K562 (cell line): Measurements from ENCODE around the gene BTRC. TPM values are rescaled to one million over a fixed set of nuclear protein-coding genes. Genes with fewer than 3 reads are reported as not detected.

ENCODE experiments used
- ATAC-seq: fragments of 200-7000 bp; cut with Tn5 transposase; 3 replicates; pipeline ENCODE4 v1.9.1; 2020; ENCODE audit warnings: moderate library complexity
- BruUV-seq: library from RNA; stranded (reverse); fragments of 400-500 nt; replicated peaks from 2 replicates; lab custom pipeline; 2021; lab: Mats Ljungman, UMichigan
- CTCF ChIA-PET: fragments of 300-600 bp; formaldehyde crosslinking; extraction: SDS; loops from one replicate; lab custom pipeline; 2021; ENCODE audit warnings: low intra/inter-chr PET ratio; lab: Yijun Ruan, JAX
- POLR2A ChIA-PET: fragments of 300-600, 350-650 bp; sonication (Branson Sonifier 250); formaldehyde crosslinking; extraction: SDS; loops from one replicate; lab custom pipeline; 2021; ENCODE audit warnings: antibody characterized with exemption, inconsistent platforms; lab: Yijun Ruan, JAX
- DNase-seq, 4 experiments: peaks; one replicate each; pipeline versions ENCODE4 v3.0.0 to v3.0.0-alpha.2; 2011 to 2018; ENCODE audit warnings: low spot score in 3 of 4, mixed read lengths in 3 of 4; ENCODE audit errors: extremely low read depth in 1 of 4
- FAIRE-seq: peaks from 2 replicates; lab custom pipeline; 2011; peaks lifted over from hg19 to GRCh38; lab: Jason Lieb, UNC
- H2AFZ ChIP-seq: 2 replicates; pipeline ENCODE4 v1.6.0; 2011; ENCODE audit warnings: low read depth, low read length, control low read depth, inconsistent platforms
- H3K27ac ChIP-seq: fragments of 200-600 bp; 3 replicates; pipeline ENCODE4 v1.8.0; 2011; ENCODE audit warnings: low read depth, mild to moderate bottlenecking, control low read depth, inconsistent platforms, low read length, moderate library complexity, mixed read lengths; ENCODE audit errors: extremely low read depth
- H3K27me3 ChIP-seq, 2 experiments: fragments of 300-600 bp in 1 of 2; 2 replicates in 1 of 2; 3 replicates in 1 of 2; pipeline versions ENCODE4 v1.6.0 to v1.8.0; 2011; ENCODE audit warnings: inconsistent platforms in 2 of 2, low read length in 2 of 2, mild to moderate bottlenecking in 1 of 2, mixed read lengths in 1 of 2, moderate library complexity in 1 of 2; ENCODE audit not compliant: control insufficient read depth in 2 of 2, insufficient read depth in 2 of 2
- H3K36me3 ChIP-seq: fragments of 300-600 bp; 3 replicates; pipeline ENCODE4 v1.8.0; 2011; ENCODE audit warnings: mild to moderate bottlenecking, low read length, inconsistent platforms; ENCODE audit not compliant: control insufficient read depth, insufficient read depth
- H3K4me1 ChIP-seq, 2 experiments: fragments of 200-600 bp in 1 of 2; replicated peaks in 1 of 2; 2 replicates in 1 of 2; 3 replicates in 1 of 2; pipeline versions ENCODE4 v1.5.1 to v1.8.0; 2011; ENCODE audit warnings: inconsistent platforms in 2 of 2, low read length in 2 of 2, mild to moderate bottlenecking in 1 of 2, mixed read lengths in 1 of 2, moderate library complexity in 1 of 2; ENCODE audit not compliant: control insufficient read depth in 2 of 2, insufficient read depth in 2 of 2
- H3K4me2 ChIP-seq: 2 replicates; pipeline ENCODE4 v1.6.1; 2011; ENCODE audit warnings: low read length, control low read depth, inconsistent platforms, mixed read lengths; ENCODE audit not compliant: insufficient read depth
- H3K4me3 ChIP-seq: fragments of 200-600 bp; sonication (generic), shearing (Covaris generic); 2 replicates; pipeline ENCODE4 v1.5.1; 2016; ENCODE audit warnings: control low read depth, inconsistent platforms
- H3K79me2 ChIP-seq: fragments of 200-600 bp; 3 replicates; pipeline ENCODE4 v1.8.0; 2011; ENCODE audit warnings: low read length, inconsistent platforms; ENCODE audit not compliant: control insufficient read depth, insufficient read depth
- H3K9ac ChIP-seq, 2 experiments: 2 replicates each; pipeline versions ENCODE4 v1.6.0 to v1.6.1; 2011; ENCODE audit warnings: low read depth in 2 of 2, low read length in 2 of 2, control low read depth in 1 of 2, inconsistent platforms in 1 of 2, mild to moderate bottlenecking in 1 of 2, mixed read lengths in 1 of 2; ENCODE audit not compliant: insufficient read depth in 1 of 2
- H3K9me1 ChIP-seq: one replicate; pipeline ENCODE4 v1.6.0; 2011; ENCODE audit warnings: inconsistent platforms, mild to moderate bottlenecking, low read length, moderate library complexity; ENCODE audit not compliant: control insufficient read depth, insufficient read depth
- H3K9me3 ChIP-seq: replicated peaks from 2 replicates; pipeline ENCODE4 v1.5.1; 2011; ENCODE audit warnings: low read depth, low read length, inconsistent platforms; ENCODE audit not compliant: control insufficient read depth, insufficient read depth
- H4K20me1 ChIP-seq: replicated peaks from 2 replicates; pipeline ENCODE4 v1.6.1; 2011; ENCODE audit warnings: low read length, inconsistent platforms, mixed read lengths; ENCODE audit not compliant: control insufficient read depth, insufficient read depth
- CBX3 ChIP-seq, 2 experiments: IDR thresholded peaks; 1 replicate in 1 of 2; 2 replicates in 1 of 2; pipeline ENCODE4 v1.6.1; 2012; ENCODE audit warnings: inconsistent platforms in 2 of 2, low read length in 2 of 2, borderline replicate concordance in 1 of 2, control low read depth in 1 of 2
- EHMT2 ChIP-seq: fragments of 450-650 bp; IDR thresholded peaks from 2 replicates; pipeline ENCODE4 v1.6.1; 2018; ENCODE audit warnings: antibody characterized with exemption
- HLTF ChIP-seq: fragments of 450-650 bp; IDR thresholded peaks from 2 replicates; pipeline ENCODE4 v1.6.1; 2016
- RBM14 ChIP-seq: fragments of 200-400 bp; formaldehyde crosslinking; IDR thresholded peaks from 2 replicates; pipeline ENCODE4 v1.6.1; 2018; ENCODE audit warnings: low read depth, mild to moderate bottlenecking, low read length, moderate library complexity, borderline replicate concordance; ENCODE audit not compliant: insufficient read depth
- TCF3 ChIP-seq: sonication (generic); formaldehyde crosslinking; IDR thresholded peaks from 2 replicates; pipeline ENCODE4 v1.4.0; 2020; ENCODE audit warnings: mild to moderate bottlenecking, missing genetic modification reagents
- U2AF2 ChIP-seq: fragments of 200-400 bp; formaldehyde crosslinking; optimal IDR thresholded peaks from 2 replicates; pipeline ENCODE3; 2017; ENCODE audit warnings: low read depth, mild to moderate bottlenecking, low read length
- WGBS: fragments of 100-300 bp; shearing (Covaris generic); methylation state at CpG from one replicate; pipeline ENCODE4 v1.1.6; 2016; ENCODE audit warnings: low coverage, mixed read lengths; ENCODE audit not compliant: insufficient coverage; ENCODE audit errors: missing lambda C conversion rate; 5-methylcytosine and 5-hydroxymethylcytosine counted together
- in situ Hi-C: fragments of 300-500 bp; cut with MboI; formaldehyde crosslinking; loops from 4 replicates; pipeline ENCODE4 v1.15.0; 2018; ENCODE audit warnings: inconsistent platforms, mixed read lengths
- intact Hi-C: fragments of 100-400 bp; cut with micrococcal nuclease; formaldehyde crosslinking; loops from 2 replicates; pipeline ENCODE4 v1.14.2; 2022
- polyA plus RNA-seq, 8 experiments: library from polyadenylated mRNA; depleted of rRNA in 4 of 8; stranded (reverse) in 5 of 8; unstranded in 3 of 8; fragments of >200 nt; fragmentation: Nextera tagmentation in 2 of 8; fragmentation: Illumina TruSeq in 1 of 8; extraction: Ambion mirVana in 2 of 8; extraction: Trizol in 1 of 8; gene quantifications; 2 replicates each; pipeline versions ENCODE4 v1.2.1 to v1.2.3, GENCODE V29; 2011 to 2014; ENCODE audit warnings: inconsistent platforms in 1 of 8, missing spikeins in 1 of 8
- total RNA-seq, 7 experiments: library from RNA; depleted of rRNA in 6 of 7; stranded (reverse); fragments of >200 nt in 6 of 7; fragmentation: Illumina TruSeq in 2 of 7; extraction: Trizol in 2 of 7; gene quantifications; 2 replicates each; pipeline versions ENCODE4 v1.2.1 to v1.2.3, GENCODE V29; 2011 to 2021; ENCODE audit warnings: low replicate concordance in 1 of 7
- TF ChIP-seq, protein P1 (sequence below): fragments of 200-800 bp; sonication (Bioruptor generic); IDR thresholded peaks from 2 replicates; pipeline ENCODE4 v1.6.1; 2017; ENCODE audit warnings: missing genetic modification characterization, missing compliant biosample characterization
- TF ChIP-seq, protein P2 (sequence below): fragments of 250-450 bp; sonication (Bioruptor Pico); IDR thresholded peaks from 2 replicates; pipeline ENCODE4 v1.8.0; 2022; ENCODE audit warnings: inconsistent platforms
- TF ChIP-seq, protein P3 (sequence below): fragments of 450-650 bp; IDR thresholded peaks from 2 replicates; pipeline ENCODE4 v1.6.1; 2018; ENCODE audit warnings: mild to moderate bottlenecking, low read depth; ENCODE audit not compliant: partially characterized antibody

BTRC gene
- total and polyA plus RNA-seq, 9 of the 15 experiments (the other 6 are each of a cell fraction or from before 2014, with no cell fraction given) = 1.6 to 15.4 (median 7.0) TPM

DNA sequence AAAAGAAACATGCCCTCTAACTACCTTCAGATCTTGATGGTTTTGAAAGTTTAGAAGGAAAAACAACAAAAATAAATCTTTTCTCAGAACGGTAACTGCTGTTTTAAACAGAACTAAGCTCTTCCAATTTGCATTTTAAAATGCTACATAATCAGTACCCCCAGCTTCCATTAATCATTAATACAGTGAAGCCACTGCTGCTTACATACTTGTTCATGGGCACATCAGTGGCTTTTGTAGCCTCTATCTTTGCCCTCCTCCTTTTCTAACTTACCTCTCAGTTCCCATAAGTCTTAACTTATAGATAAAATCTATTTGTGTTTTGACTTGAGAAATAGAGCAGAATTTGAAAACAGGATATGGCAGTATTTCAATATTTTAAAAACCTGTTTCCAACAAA is 125.0 kb downstream of the BTRC start:
- H3K36me3 ChIP-seq = no peaks in the 10 kb centered on the region
- no peak overlapping the region for H3K9ac ChIP-seq
- no peaks in the 10 kb centered on the region for H3K9me1 ChIP-seq
- H3K4me2 ChIP-seq = no peak overlapping the region
- POLR2A ChIA-PET = no interaction called here
- TF ChIP-seq, protein P1, sequence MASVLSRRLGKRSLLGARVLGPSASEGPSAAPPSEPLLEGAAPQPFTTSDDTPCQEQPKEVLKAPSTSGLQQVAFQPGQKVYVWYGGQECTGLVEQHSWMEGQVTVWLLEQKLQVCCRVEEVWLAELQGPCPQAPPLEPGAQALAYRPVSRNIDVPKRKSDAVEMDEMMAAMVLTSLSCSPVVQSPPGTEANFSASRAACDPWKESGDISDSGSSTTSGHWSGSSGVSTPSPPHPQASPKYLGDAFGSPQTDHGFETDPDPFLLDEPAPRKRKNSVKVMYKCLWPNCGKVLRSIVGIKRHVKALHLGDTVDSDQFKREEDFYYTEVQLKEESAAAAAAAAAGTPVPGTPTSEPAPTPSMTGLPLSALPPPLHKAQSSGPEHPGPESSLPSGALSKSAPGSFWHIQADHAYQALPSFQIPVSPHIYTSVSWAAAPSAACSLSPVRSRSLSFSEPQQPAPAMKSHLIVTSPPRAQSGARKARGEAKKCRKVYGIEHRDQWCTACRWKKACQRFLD (CRISPR knock-in tag) = no peak
- TF ChIP-seq RBM14 (no peak), HLTF (no peak), CBX3 (IDR thresholded peaks at IDR 0.05; ENCODE audit: borderline replicate concordance in 1 of 2, low read length in 2 of 2) (no peak), TCF3 (CRISPR knock-in tag) (no peak), EHMT2 (no peak), U2AF2 (no peak)
- TF ChIP-seq, protein P2, sequence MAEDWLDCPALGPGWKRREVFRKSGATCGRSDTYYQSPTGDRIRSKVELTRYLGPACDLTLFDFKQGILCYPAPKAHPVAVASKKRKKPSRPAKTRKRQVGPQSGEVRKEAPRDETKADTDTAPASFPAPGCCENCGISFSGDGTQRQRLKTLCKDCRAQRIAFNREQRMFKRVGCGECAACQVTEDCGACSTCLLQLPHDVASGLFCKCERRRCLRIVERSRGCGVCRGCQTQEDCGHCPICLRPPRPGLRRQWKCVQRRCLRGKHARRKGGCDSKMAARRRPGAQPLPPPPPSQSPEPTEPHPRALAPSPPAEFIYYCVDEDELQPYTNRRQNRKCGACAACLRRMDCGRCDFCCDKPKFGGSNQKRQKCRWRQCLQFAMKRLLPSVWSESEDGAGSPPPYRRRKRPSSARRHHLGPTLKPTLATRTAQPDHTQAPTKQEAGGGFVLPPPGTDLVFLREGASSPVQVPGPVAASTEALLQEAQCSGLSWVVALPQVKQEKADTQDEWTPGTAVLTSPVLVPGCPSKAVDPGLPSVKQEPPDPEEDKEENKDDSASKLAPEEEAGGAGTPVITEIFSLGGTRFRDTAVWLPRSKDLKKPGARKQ = no peak
- TF ChIP-seq, protein P3, sequence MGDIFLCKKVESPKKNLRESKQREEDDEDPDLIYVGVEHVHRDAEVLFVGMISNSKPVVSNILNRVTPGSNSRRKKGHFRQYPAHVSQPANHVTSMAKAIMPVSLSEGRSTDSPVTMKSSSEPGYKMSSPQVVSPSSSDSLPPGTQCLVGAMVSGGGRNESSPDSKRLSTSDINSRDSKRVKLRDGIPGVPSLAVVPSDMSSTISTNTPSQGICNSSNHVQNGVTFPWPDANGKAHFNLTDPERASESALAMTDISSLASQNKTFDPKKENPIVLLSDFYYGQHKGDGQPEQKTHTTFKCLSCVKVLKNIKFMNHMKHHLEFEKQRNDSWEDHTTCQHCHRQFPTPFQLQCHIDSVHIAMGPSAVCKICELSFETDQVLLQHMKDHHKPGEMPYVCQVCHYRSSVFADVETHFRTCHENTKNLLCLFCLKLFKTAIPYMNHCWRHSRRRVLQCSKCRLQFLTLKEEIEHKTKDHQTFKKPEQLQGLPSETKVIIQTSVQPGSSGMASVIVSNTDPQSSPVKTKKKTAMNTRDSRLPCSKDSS = no peak
- TF ChIP-seq, all 486 proteins: peak for 0
- ATAC-seq = no peak
- H3K27me3 ChIP-seq = no peaks in the 10 kb centered on the region
- CTCF ChIA-PET = no interaction called here
- no peak overlapping the region for H2AFZ ChIP-seq
- H3K4me1 ChIP-seq = no peaks in the 10 kb centered on the region
- no peaks in the 10 kb centered on the region for H3K9me3 ChIP-seq
- no peak for DNase-seq
- intact Hi-C loops = no loop called here
- H3K79me2 ChIP-seq = no peaks in the 10 kb centered on the region
- 33% methylated on average over 1 of the region's 1 CpG for WGBS
- no TSS peak for BruUV-seq
- no peaks in the 10 kb centered on the region for H4K20me1 ChIP-seq
- no peak for FAIRE-seq
- no peak overlapping the region for H3K27ac ChIP-seq
- no peak overlapping the region for H3K4me3 ChIP-seq
- in situ Hi-C loops = no loop called here
